Urinary bladder (tissue), 4 donors: Measurements from ENCODE around the gene C10orf62. TPM values are rescaled to one million over a fixed set of nuclear protein-coding genes. Genes with fewer than 3 reads are reported as not detected.
"Not testable (repeated sequence)": the region's sequence is repeated elsewhere in the genome, so short reads cannot be mapped to it uniquely, and the experiment has no call there.

Experiments used
- DNase-seq: peaks from one replicate; pipeline ENCODE4 v3.0.0-alpha.2; 2015; ENCODE audit errors: extremely low spot score
- H3K27ac ChIP-seq: one replicate; pipeline ENCODE4 v1.5.1; 2013; ENCODE audit warnings: low read depth, mild to moderate bottlenecking, moderate library complexity
- H3K36me3 ChIP-seq: one replicate; pipeline ENCODE4 v1.6.1; 2013; ENCODE audit warnings: mild to moderate bottlenecking, moderate library complexity; ENCODE audit not compliant: insufficient read depth
- H3K4me1 ChIP-seq: one replicate; pipeline ENCODE4 v1.6.1; 2013; ENCODE audit warnings: mild to moderate bottlenecking, moderate library complexity; ENCODE audit not compliant: insufficient read depth
- H3K4me3 ChIP-seq: one replicate; pipeline ENCODE4 v1.5.1; 2013; ENCODE audit warnings: low read depth, low read length
- WGBS: extraction: QIAGEN DNeasy Blood & Tissue Kit; methylation state at CpG from one replicate; pipeline ENCODE4 v1.1.7; 2013; 5-methylcytosine and 5-hydroxymethylcytosine counted together
- polyA plus RNA-seq: library from polyadenylated mRNA; stranded (reverse); fragments of 200-250 nt; gene quantifications from one replicate; pipeline ENCODE4 v1.2.3, GENCODE V29; 2013
- total RNA-seq: library from RNA; depleted of rRNA; stranded (reverse); fragments of >200 nt; gene quantifications from one replicate; pipeline ENCODE4 v1.2.3, GENCODE V29; 2014
- donor health status: healthy with polysubstance abuse.
- donor health status: healthy.

C10orf62 gene
- total and polyA plus RNA-seq, 2 donors: not detected

- Histone ChIP-seq H3K36me3 (no peaks in the 10 kb centered on the region), H3K4me1 (no peaks in the 10 kb centered on the region), H3K27ac (no peak overlapping the region), H3K4me3 (no peak overlapping the region)
- 99% methylated on average over 2 of the region's 2 CpGs for WGBS
- DNase-seq: no peak
These were observed 16.5 kb upstream of the C10orf62 start for GRCh38 chr10:97573021-97573420.

- H3K4me3 ChIP-seq: no peak overlapping the region
- no peak for DNase-seq
- no peak overlapping the region for H3K27ac ChIP-seq
- WGBS: 61% methylated on average over 2 of the region's 2 CpGs
- no peaks in the 10 kb centered on the region for H3K36me3 ChIP-seq
- no peaks in the 10 kb centered on the region for H3K4me1 ChIP-seq
These were observed 15.8 kb upstream of the C10orf62 start for GRCh38 chr10:97573672-97574071.

GRCh38 chr10:97574374-97575126 is 15.0 kb upstream of the C10orf62 start:
- 46% methylated on average over 4 of the region's 4 CpGs for WGBS
- Histone ChIP-seq H3K27ac (no peak overlapping the region), H3K4me3 (no peak overlapping the region), H3K4me1 (no peaks in the 10 kb centered on the region), H3K36me3 (no peaks in the 10 kb centered on the region)
- peak; percentile 25 for DNase-seq

DNA sequence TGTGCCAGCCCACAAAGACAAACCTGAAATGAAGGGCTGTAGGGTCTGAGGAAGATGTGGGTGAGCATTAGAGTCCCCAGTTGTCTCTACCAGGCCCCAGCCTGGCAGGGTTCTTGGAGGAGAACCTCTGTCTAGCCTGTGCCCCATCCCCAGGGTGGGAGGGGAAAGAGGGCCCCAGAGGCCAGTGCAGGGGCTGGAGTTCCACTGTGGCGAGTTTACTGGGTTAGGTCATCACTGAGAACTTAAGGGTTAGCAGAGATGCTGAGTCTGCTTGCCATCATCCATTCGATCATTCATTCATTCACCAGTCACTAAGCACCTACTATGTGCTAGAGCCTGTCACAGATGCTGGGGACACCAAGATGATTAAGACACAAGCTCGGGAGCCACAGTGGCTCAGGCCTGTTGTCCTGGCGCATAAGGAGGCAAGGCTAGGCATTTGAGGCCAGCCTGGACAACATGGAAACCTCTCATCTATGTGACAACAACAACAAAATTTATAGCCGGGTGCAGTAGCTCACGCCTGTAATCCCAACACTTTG is 14.3 kb upstream of the C10orf62 start:
- H3K36me3 ChIP-seq: no peaks in the 10 kb centered on the region
- H3K4me1 ChIP-seq: no peaks in the 10 kb centered on the region
- WGBS: 83% methylated on average over 6 of the region's 6 CpGs
- H3K4me3 ChIP-seq: no peak overlapping the region
- no peak for DNase-seq
- H3K27ac ChIP-seq: no peak overlapping the region

- not testable (repeated sequence) for H3K4me1 ChIP-seq, H3K27ac ChIP-seq, H3K36me3 ChIP-seq, DNase-seq, H3K4me3 ChIP-seq
- WGBS: 78% methylated on average over 5 of the region's 5 CpGs
These were observed 13.0 kb upstream of the C10orf62 start for GRCh38 chr10:97576487-97576886.

DNA sequence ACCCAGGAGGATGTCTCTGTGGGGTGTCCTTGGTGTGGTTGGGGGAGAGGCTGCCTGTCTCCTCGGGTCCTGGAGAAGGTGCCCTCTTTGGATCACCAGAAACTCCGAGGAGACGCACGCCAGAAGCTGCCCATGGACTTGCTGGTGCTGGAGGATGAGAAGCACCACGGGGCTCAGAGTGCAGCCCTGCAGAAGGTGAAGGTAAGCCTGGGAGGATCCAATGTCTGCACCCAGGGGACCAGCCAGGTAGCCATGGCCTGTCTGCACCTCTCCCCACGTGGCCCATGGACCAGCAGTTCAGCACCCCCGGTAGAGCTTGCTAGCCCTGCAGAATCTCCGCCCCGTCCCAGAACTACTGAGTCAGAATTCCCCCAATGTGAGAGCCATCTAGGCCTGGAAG is 11.8 kb upstream of the C10orf62 start:
- Histone ChIP-seq H3K4me3 (no peak overlapping the region), H3K36me3 (no peaks in the 10 kb centered on the region), H3K4me1 (no peaks in the 10 kb centered on the region), H3K27ac (no peak overlapping the region)
- WGBS: 80% methylated on average over 9 of the region's 9 CpGs
- no peak for DNase-seq

DNA sequence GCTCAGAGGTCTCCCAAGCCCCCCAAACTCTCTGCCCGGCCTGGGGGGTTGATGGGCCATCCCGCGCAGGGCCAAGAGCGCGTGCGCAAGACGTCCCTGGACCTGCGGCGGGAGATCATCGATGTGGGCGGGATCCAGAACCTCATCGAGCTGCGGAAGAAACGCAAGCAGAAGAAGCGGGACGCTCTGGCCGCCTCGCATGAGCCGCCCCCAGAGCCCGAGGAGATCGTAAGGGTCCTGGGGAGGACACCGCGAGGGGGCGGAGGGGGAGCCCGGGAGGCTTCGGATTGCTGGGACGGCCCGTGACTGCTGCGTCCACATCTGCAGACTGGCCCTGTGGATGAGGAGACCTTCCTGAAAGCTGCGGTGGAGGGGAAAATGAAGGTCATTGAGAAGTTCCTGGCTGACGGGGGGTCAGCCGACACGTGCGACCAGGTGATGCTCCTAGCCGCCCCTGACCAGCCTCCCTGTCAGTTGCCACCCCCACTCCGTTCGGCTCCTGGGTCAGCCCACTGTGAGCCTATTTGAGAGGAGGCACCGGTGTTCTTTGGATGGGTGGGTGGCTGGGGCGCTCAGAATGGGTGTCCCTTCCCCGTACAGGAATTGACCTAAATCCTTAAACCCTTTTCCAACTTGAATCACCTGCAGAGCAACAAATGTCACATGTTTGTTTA is 11.2 kb upstream of the C10orf62 start:
- Histone ChIP-seq H3K27ac (no peak overlapping the region), H3K36me3 (no peaks in the 10 kb centered on the region), H3K4me3 (no peak overlapping the region), H3K4me1 (no peaks in the 10 kb centered on the region)
- no peak for DNase-seq
- 80% methylated on average over 40 of the region's 40 CpGs for WGBS

- no peak for DNase-seq
- 84% methylated on average over 9 of the region's 9 CpGs for WGBS
- Histone ChIP-seq H3K27ac (no peak overlapping the region), H3K4me3 (no peak overlapping the region), H3K4me1 (no peaks in the 10 kb centered on the region), H3K36me3 (no peaks in the 10 kb centered on the region)
These were observed 8.8 kb upstream of the C10orf62 start for GRCh38 chr10:97580421-97581367.

DNA sequence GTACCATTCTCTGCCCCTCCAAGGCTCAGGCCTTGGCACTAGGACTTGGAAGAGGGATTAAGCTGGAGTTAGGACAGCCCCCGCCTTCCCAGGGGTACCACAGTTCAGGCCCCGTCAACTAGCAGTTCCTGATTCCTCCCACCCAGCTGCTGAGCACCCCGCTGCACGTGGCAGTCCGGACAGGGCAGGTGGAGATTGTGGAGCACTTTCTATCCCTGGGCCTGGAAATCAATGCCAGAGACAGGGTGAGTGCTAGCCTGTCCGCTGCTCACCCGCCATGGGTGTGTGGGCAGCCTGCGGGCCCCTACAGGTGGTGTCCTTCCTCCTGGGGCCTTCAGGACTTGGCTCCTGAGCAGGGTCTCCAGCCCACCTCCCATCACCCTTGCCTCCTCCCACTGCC is 7.4 kb upstream of the C10orf62 start:
- no peak overlapping the region for H3K27ac ChIP-seq
- H3K4me1 ChIP-seq: no peaks in the 10 kb centered on the region
- no peak overlapping the region for H3K4me3 ChIP-seq
- H3K36me3 ChIP-seq: no peaks in the 10 kb centered on the region
- 95% methylated on average over 8 of the region's 8 CpGs for WGBS
- no peak for DNase-seq

DNA sequence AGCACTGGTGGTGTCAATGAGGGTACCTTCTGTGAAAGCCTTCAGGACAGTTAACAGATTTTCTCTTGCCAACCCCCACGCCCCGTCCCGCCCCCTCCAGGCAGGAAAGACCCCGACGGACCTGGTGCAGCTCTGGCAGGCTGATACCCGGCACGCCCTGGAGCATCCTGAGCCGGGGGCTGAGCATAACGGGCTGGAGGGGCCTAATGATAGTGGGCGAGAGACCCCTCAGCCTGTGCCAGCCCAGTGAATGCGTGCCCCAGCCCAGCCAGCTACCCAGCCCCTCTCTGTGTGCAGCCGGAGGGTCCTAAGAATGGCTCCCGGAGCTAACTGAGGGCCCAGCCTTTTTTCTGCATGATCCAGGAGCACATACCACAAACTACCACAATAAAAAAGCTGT is 6.0 kb upstream of the C10orf62 start:
- Histone ChIP-seq H3K36me3 (no peaks in the 10 kb centered on the region), H3K27ac (no peak overlapping the region), H3K4me3 (no peak overlapping the region), H3K4me1 (no peaks in the 10 kb centered on the region)
- no peak for DNase-seq
- WGBS: 90% methylated on average over 13 of the region's 13 CpGs

DNA sequence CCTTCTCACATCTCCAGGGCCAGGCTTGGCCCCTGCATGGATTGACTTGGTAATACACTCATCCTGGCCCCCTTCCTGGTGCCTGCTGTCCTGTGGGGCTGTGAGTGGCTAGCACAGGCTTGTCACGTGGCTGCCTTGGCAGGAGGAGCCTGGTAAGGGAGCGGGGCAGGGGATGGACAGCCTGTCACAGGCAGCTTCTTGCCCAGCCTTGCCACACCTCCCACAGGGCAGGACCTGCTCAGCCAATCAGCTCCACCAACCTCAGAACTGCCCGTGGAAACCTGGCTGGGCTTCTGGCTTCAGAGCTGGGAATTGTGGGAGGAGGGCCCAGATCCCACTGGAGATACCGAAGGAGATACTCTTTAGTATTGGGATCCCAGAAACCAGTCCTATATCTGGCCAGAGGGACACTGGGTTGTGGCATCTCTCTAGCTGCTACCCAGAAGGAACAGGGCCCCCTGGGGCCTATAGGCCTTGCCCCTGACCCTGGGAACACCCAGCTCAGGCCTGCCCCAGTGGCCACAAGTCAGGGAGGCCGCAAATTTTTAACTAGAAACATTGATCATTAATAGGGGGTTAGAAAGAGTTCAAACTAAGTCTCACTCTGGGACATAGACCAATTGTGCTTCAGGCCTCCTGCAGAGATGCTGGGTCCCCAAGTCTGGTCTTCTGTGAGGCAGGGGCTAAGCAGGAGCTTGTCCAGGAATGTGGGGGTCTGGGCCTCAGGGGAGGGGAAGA is 5.3 kb upstream of the C10orf62 start, which contains the start of gene HOGA1:
HOGA1 (plus strand) TSS at position 330 of the 738 bp plus-strand sequence; CDS start at position 645, 315 bp downstream.
- Histone ChIP-seq H3K27ac (no peak within 1 kb of the TSS), H3K4me3 (no peak within 1 kb of the TSS), H3K4me1 (no peaks in the 10 kb centered on the region), H3K36me3 (no peaks in the 10 kb centered on the region)
- 58% methylated on average over 5 of the region's 5 CpGs for WGBS
- DNase-seq: peak; percentile 14

- H3K4me3 ChIP-seq: no peak overlapping the region
These were observed 4.6 kb upstream of the C10orf62 start for GRCh38 chr10:97584798-97585438.

More at GRCh38 chr10:97584798-97585438, 4.6 kb upstream of the C10orf62 start:
- Histone ChIP-seq H3K4me1 (no peaks in the 10 kb centered on the region), H3K36me3 (no peaks in the 10 kb centered on the region), H3K27ac (no peak overlapping the region)
- DNase-seq: no peak
- 93% methylated on average over 5 of the region's 5 CpGs for WGBS
